ENCODE results near the gene GUCY1A2. TPM values are rescaled to one million over a fixed set of nuclear protein-coding genes. Genes with fewer than 3 reads are reported as not detected.

Gene GUCY1A2
- total RNA-seq, 1 experiment from 2014 or later = not detected

DNA sequence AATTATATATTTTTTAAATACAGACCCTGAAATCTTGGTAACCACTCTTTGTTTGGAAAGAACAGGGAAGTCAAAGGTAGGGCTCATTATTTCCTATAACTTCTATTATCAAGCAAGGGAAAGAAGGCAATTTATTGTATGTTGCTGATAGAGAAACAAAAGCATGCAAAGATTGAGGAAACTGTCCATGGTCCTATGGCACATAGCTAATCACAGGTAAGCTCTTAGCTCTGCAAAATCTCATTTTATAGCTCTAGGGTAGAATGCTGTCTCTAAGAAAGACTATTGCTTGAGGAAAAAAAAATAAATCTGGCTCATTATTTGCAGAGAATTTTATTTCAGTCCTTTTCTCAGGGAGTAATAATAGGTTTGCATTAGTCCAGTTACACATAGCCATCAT is 7.4 kb upstream of the GUCY1A2 start:
- intact Hi-C loops (cut with micrococcal nuclease; ENCODE audit: unreplicated experiment) = no loop called here
- H3K4me3 Mint-ChIP-seq (ENCODE audit: unreplicated experiment) = no peak overlapping the region
- no peaks in the 10 kb centered on the region for H3K27me3 Mint-ChIP-seq (ENCODE audit: insufficient read depth, unreplicated experiment)
- no peak overlapping the region for H3K27ac Mint-ChIP-seq (ENCODE audit: unreplicated experiment)
- DNase-seq = no peak
- TF ChIP-seq, protein P1, sequence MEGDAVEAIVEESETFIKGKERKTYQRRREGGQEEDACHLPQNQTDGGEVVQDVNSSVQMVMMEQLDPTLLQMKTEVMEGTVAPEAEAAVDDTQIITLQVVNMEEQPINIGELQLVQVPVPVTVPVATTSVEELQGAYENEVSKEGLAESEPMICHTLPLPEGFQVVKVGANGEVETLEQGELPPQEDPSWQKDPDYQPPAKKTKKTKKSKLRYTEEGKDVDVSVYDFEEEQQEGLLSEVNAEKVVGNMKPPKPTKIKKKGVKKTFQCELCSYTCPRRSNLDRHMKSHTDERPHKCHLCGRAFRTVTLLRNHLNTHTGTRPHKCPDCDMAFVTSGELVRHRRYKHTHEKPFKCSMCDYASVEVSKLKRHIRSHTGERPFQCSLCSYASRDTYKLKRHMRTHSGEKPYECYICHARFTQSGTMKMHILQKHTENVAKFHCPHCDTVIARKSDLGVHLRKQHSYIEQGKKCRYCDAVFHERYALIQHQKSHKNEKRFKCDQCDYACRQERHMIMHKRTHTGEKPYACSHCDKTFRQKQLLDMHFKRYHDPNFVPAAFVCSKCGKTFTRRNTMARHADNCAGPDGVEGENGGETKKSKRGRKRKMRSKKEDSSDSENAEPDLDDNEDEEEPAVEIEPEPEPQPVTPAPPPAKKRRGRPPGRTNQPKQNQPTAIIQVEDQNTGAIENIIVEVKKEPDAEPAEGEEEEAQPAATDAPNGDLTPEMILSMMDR (IDR thresholded peaks at IDR 0.05; ENCODE audit: insufficient read depth in 1 of 2, low read depth in 1 of 2, low read length in 1 of 2, severe bottlenecking in 1 of 2, unreplicated experiment in 1 of 2) = no peak
- no peaks in the 10 kb centered on the region for H3K4me1 ChIP-seq
- CTCF ChIA-PET = no interaction called here
- no peaks in the 10 kb centered on the region for H3K9me3 Mint-ChIP-seq (ENCODE audit: unreplicated experiment)
- BruUV-seq (replicated peaks) = no TSS peak
- no peak overlapping the region for H3K4me3 ChIP-seq (ENCODE audit: low read depth, low read length)
- POLR2A ChIA-PET = no interaction called here
- no peaks in the 10 kb centered on the region for H3K36me3 Mint-ChIP-seq (ENCODE audit: insufficient read depth, unreplicated experiment)
- no peaks in the 10 kb centered on the region for H3K36me3 ChIP-seq (ENCODE audit: control insufficient read depth, insufficient read depth, low read length)
- H3K9me3 ChIP-seq = no peaks in the 10 kb centered on the region
- no peaks in the 10 kb centered on the region for H3K4me1 Mint-ChIP-seq (ENCODE audit: low read depth, unreplicated experiment)
- H3K27me3 ChIP-seq (replicated peaks; ENCODE audit: control insufficient read depth, insufficient read depth, low read length) = no peaks in the 10 kb centered on the region

DNA sequence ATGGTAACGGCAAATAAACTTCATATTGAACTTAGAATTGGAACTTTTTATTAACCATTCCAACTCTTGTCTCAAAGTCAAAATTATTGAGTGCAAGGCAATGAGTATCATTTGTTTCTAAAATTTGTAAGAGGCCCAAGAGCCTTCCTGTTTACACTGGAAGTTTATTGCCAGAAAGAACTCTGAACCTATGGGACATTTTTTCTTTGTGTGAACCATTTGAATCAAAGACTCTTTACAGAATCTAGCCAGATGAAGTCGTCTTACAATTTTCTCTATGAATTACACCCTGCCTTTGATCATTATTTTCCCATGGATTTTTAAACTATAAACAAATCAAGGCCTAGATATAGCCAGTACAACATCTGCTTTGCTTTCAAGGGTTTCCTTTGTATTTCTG is 2.3 kb upstream of the GUCY1A2 start:
- CTCF ChIA-PET = no interaction called here
- H3K36me3 Mint-ChIP-seq (ENCODE audit: insufficient read depth, unreplicated experiment) = peaks cover 5% of the 10 kb centered on the region
- no peaks in the 10 kb centered on the region for H3K27me3 Mint-ChIP-seq (ENCODE audit: insufficient read depth, unreplicated experiment)

DNA sequence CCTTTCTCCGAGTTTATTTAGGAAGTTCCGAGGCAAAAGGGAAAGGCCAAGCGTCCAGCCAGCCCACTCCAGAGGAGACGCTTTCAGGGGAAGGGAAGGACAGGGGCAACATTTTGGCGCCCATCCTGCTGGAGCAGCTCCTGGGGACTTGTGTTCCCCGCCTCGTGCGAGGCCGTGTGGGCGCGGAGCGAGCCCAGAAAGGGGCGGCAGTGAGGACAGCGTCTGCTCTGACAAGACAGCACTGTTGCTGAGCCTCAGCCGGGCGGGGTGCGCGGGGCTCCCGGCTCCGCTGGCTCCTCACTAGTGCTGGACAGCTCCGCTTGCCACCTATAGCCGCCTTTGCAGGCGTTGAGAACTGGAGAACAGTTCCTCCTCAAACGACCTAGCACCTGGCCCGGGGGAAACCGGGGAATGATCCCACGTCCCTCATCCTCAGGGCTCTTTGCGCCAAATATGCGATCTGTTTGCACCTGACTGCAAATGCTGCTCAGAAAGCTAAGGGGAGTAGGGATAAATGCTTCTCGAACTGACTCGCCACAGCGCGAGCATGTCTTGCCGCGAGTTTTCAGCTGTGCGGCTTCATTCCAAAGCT is 722 bp upstream of the GUCY1A2 start:
- Histone ChIP-seq H3K9me3 (no peaks in the 10 kb centered on the region), H3K27me3 (replicated peaks; ENCODE audit: control insufficient read depth, insufficient read depth, low read length) (no peaks in the 10 kb centered on the region), H3K4me3 (ENCODE audit: low read depth, low read length) (peak overlapping the region; percentile 8; the same call in 1 of the 2 replicates), H3K4me1 (peaks cover 3% of the 10 kb centered on the region; the same call in 1 of the 2 replicates), H3K36me3 (ENCODE audit: control insufficient read depth, insufficient read depth, low read length) (no peaks in the 10 kb centered on the region)
- BruUV-seq (replicated peaks) = no TSS peak
- H3K27ac Mint-ChIP-seq (ENCODE audit: unreplicated experiment) = no peak overlapping the region
- POLR2A ChIA-PET = interaction anchor here (0.6 kb wide), 1 partner anchor 870 kb away, joined by 3 read pairs; no protein-coding TSS in a partner anchor
- no peaks in the 10 kb centered on the region for H3K4me1 Mint-ChIP-seq (ENCODE audit: low read depth, unreplicated experiment)
- H3K9me3 Mint-ChIP-seq (ENCODE audit: unreplicated experiment) = no peaks in the 10 kb centered on the region
- intact Hi-C loops (cut with micrococcal nuclease; ENCODE audit: unreplicated experiment) = no loop called here
- peaks cover 5% of the 10 kb centered on the region for H3K36me3 Mint-ChIP-seq (ENCODE audit: insufficient read depth, unreplicated experiment)
- H3K27me3 Mint-ChIP-seq (ENCODE audit: insufficient read depth, unreplicated experiment) = no peaks in the 10 kb centered on the region
- DNase-seq = peak; percentile 80 to 82
- peak overlapping the region; percentile 62 for H3K4me3 Mint-ChIP-seq (ENCODE audit: unreplicated experiment)
- CTCF ChIA-PET = interaction anchor here (0.6 kb wide), 1 partner anchor 18 kb away, joined by 4 read pairs; no protein-coding TSS in a partner anchor
- TF ChIP-seq, protein P1 (IDR thresholded peaks at IDR 0.05; ENCODE audit: insufficient read depth in 1 of 2, low read depth in 1 of 2, low read length in 1 of 2, severe bottlenecking in 1 of 2, unreplicated experiment in 1 of 2) = no peak

More for the DNA sequence above, 2.3 kb upstream of the GUCY1A2 start:
- no TSS peak for BruUV-seq (replicated peaks)
- Histone ChIP-seq H3K4me3 (ENCODE audit: low read depth, low read length) (no peak overlapping the region), H3K27me3 (replicated peaks; ENCODE audit: control insufficient read depth, insufficient read depth, low read length) (no peaks in the 10 kb centered on the region), H3K9me3 (no peaks in the 10 kb centered on the region), H3K4me1 (peaks cover 3% of the 10 kb centered on the region; the same call in 1 of the 2 replicates), H3K36me3 (ENCODE audit: control insufficient read depth, insufficient read depth, low read length) (no peaks in the 10 kb centered on the region)
- no peak overlapping the region for H3K27ac Mint-ChIP-seq (ENCODE audit: unreplicated experiment)
- H3K9me3 Mint-ChIP-seq (ENCODE audit: unreplicated experiment) = no peaks in the 10 kb centered on the region
- no peak overlapping the region for H3K4me3 Mint-ChIP-seq (ENCODE audit: unreplicated experiment)
- TF ChIP-seq, protein P1 (IDR thresholded peaks at IDR 0.05; ENCODE audit: insufficient read depth in 1 of 2, low read depth in 1 of 2, low read length in 1 of 2, severe bottlenecking in 1 of 2, unreplicated experiment in 1 of 2) = no peak
- POLR2A ChIA-PET = no interaction called here
- DNase-seq = no peak
- no peaks in the 10 kb centered on the region for H3K4me1 Mint-ChIP-seq (ENCODE audit: low read depth, unreplicated experiment)
- intact Hi-C loops (cut with micrococcal nuclease; ENCODE audit: unreplicated experiment) = no loop called here
